H1 (cell line): Measurements from ENCODE around the gene PCP4L1.

Experiments used
- CTCF ChIP-seq, 3 experiments: IDR thresholded peaks; 1 replicate in 2 of 3; 2 replicates in 1 of 3; pipeline versions ENCODE4 v1.5.1 to v1.6.1; 2011; ENCODE audit warnings: low read length in 3 of 3, mild to moderate bottlenecking in 3 of 3, inconsistent platforms in 2 of 3, low read depth in 1 of 3, moderate library complexity in 1 of 3; ENCODE audit not compliant: insufficient read depth in 1 of 3; ENCODE audit errors: control extremely low read depth in 1 of 3
- EZH2 ChIP-seq: fragments of 200-600 bp; sonication (generic); IDR thresholded peaks from 2 replicates; pipeline ENCODE4 v1.7.1; 2012; ENCODE audit warnings: low read depth, mild to moderate bottlenecking, moderate library complexity, low read length, inconsistent platforms; ENCODE audit not compliant: severe bottlenecking
- GABPA ChIP-seq: IDR thresholded peaks from 2 replicates; pipeline ENCODE4 v1.6.1; 2011; ENCODE audit warnings: mild to moderate bottlenecking, low read length, moderate library complexity, borderline replicate concordance; ENCODE audit not compliant: insufficient read depth

GRCh38 chr1:161309868-161310267, 51.3 kb downstream of the PCP4L1 start, which contains the start of gene MPZ:
- TF ChIP-seq CTCF (IDR thresholded peaks at IDR 0.05; ENCODE audit: control extremely low read depth in 1 of 3, insufficient read depth in 1 of 3, low read depth in 1 of 3, low read length in 3 of 3) (no peak), GABPA (no peak), EZH2 (no peak)
